Psoas muscle (tissue), 8 donors: Measurements from ENCODE around the gene FGF11. TPM values are rescaled to one million over a fixed set of nuclear protein-coding genes. Genes with fewer than 3 reads are reported as not detected.

Source experiments
- ATAC-seq, 4 donors: fragments of 200-7000 bp; cut with Tn5 transposase; one replicate each; pipeline ENCODE4 v1.9.1; 2020; ENCODE audit warnings: moderate library complexity in 3 of 4, mild to moderate bottlenecking in 2 of 4
- DNase-seq, 2 donors: peaks; one replicate each; pipeline ENCODE4 v3.0.0-alpha.2; 2020
- H3K27ac ChIP-seq: fragments of 200-600 bp; one replicate; pipeline ENCODE4 v1.8.0; 2022
- H3K27me3 ChIP-seq, 3 donors: fragments of 200-600 bp in 1 of 3; one replicate each; pipeline versions ENCODE4 v1.6.1 to v1.8.0; 2013 to 2022; ENCODE audit warnings: low read length in 2 of 3, mild to moderate bottlenecking in 2 of 3, moderate library complexity in 1 of 3; ENCODE audit not compliant: insufficient read depth in 3 of 3
- H3K36me3 ChIP-seq, 2 donors: fragments of 200-600 bp in 1 of 2; one replicate each; pipeline versions ENCODE4 v1.6.1 to v1.8.0; 2013 to 2022; ENCODE audit warnings: low read depth in 1 of 2, mild to moderate bottlenecking in 1 of 2, moderate library complexity in 1 of 2; ENCODE audit not compliant: insufficient read depth in 1 of 2
- H3K4me1 ChIP-seq: fragments of 200-600 bp; one replicate; pipeline ENCODE4 v1.8.0; 2022
- H3K4me3 ChIP-seq: fragments of 200-600 bp; one replicate; pipeline ENCODE4 v1.8.0; 2022; ENCODE audit warnings: mild to moderate bottlenecking
- H3K9me3 ChIP-seq: fragments of 200-600 bp; one replicate; pipeline ENCODE4 v1.8.0; 2022
- WGBS, 3 donors: extraction: QIAGEN DNeasy Blood & Tissue Kit; methylation state at CpG; one replicate each; pipeline versions ENCODE4 v1.1.6 to v1.1.7; 2013; 5-methylcytosine and 5-hydroxymethylcytosine counted together
- intact Hi-C, 2 donors: fragments of 100-400 bp; cut with DNase I; formaldehyde crosslinking; loops; one replicate each; pipeline versions ENCODE4 v1.11.0 to v1.14.2; 2022
- polyA plus RNA-seq, 3 donors: library from polyadenylated mRNA; stranded (reverse); fragments of 200-250 nt; gene quantifications; one replicate each; pipeline ENCODE4 v1.2.3, GENCODE V29; 2013
- total RNA-seq, 4 donors: library from RNA; stranded (reverse); fragmentation: NEBNext Ultra II Directional in 2 of 4; extraction: Animal tissue kit (Norgen Biotek cat#: 25700) in 2 of 4; gene quantifications; one replicate each; pipeline versions ENCODE4 v1.2.1 to v1.2.4, GENCODE V29; 2021 to 2023
- TF ChIP-seq, protein P1 (sequence below): fragments of 200-600 bp; IDR thresholded peaks from one replicate; pipeline ENCODE4 v1.8.0; 2022; ENCODE audit warnings: antibody characterized with exemption
- donor health status: healthy with polysubstance abuse.
- donor health status: DM: no; HTN: no; CAD: no; lungs with moderate emphysema.
- donor health status: Bipolar disorder and iron deficiency.
- donor health status: healthy.
- donor health status: DM: yes; HTN: yes; CAD: no.
- donor health status: DM: no; HTN: no; CAD: no.
- donor health status: DM: no; HTN: no; CAD: no.
- donor health status: DM: yes; HTN: yes; CAD: no.

FGF11 gene
- total and polyA plus RNA-seq, 7 donors: 2.0 to 21.1 (median 4.4) TPM

GRCh38 chr17:7404737-7405349 lies 34.5 kb upstream of the FGF11 start:
- WGBS, 3 donors: 0 to 1% (median 0%) methylated on average over 40 to 63 of the region's 65 CpGs
- TF ChIP-seq, protein P1, sequence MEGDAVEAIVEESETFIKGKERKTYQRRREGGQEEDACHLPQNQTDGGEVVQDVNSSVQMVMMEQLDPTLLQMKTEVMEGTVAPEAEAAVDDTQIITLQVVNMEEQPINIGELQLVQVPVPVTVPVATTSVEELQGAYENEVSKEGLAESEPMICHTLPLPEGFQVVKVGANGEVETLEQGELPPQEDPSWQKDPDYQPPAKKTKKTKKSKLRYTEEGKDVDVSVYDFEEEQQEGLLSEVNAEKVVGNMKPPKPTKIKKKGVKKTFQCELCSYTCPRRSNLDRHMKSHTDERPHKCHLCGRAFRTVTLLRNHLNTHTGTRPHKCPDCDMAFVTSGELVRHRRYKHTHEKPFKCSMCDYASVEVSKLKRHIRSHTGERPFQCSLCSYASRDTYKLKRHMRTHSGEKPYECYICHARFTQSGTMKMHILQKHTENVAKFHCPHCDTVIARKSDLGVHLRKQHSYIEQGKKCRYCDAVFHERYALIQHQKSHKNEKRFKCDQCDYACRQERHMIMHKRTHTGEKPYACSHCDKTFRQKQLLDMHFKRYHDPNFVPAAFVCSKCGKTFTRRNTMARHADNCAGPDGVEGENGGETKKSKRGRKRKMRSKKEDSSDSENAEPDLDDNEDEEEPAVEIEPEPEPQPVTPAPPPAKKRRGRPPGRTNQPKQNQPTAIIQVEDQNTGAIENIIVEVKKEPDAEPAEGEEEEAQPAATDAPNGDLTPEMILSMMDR: no peak
- Histone ChIP-seq H3K4me3 (peak overlapping the region; percentile 73), H3K27me3 (no peaks in the 10 kb centered on the region), H3K9me3 (no peaks in the 10 kb centered on the region), H3K4me1 (peaks cover 9% of the 10 kb centered on the region), H3K36me3 (peaks cover 0 to 4% of the 10 kb centered on the region in 2 donors), H3K27ac (peak overlapping the region; percentile 75)
- ATAC-seq (peak; percentile 49 to 72 (median 55)), DNase-seq (peak; percentile 70 to 84)
- intact Hi-C loops: loop anchor here (1.0 to 2.0 kb wide), 2 partner anchors 30 to 79 kb away; partner anchors contain the start of genes POLR2A (in 1 of the 2) and TMEM102 (in 1 of the 2)

DNA sequence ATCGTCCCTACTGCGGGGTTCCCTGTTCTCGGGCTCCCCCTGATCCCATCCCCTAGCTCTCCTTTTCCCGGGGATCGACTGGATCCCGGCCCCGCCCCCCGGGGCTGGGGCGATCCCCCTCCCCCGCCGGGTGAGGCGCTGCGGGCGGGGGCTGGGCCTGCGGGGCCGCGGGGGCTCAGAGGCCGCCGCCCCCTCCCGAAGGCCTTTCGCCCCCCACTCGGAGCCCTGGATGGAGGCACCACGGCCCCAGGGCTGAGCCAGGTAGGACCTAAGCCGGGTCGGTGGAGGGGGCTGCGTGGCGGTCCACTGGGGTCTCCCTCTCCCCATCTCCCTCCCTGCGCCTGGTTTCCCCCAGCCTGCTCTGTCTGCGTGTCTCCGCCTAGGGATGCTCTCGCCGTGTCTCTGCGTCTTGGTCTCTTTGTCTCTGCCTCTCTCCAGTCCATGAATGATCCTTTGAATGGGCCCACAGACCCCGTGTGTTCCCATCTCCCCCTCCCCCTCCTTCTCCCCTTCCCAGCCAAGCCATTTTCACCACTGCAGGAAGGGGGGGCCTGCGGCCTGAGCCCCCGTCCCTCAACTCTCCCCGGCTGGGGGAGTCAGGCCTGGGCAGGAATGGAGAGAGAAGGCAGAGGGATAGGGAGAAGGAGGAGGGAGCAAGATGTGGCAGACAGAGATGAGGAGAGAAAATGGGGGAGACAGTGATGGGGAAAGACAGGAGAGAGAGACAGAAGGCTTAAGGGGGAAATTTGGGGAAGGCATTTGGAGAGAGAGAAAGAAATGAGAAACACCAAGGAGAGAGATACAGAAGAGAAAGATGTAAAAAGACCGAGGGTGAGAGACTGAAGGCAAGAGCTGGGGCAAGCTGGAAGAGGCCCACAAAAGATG lies 33.7 kb upstream of the FGF11 start:
- DNase-seq (no peak), ATAC-seq (no peak)
- peaks cover 0 to 4% of the 10 kb centered on the region in 2 donors for H3K36me3 ChIP-seq
- TF ChIP-seq, protein P1: no peak
- H3K27ac ChIP-seq: peak overlapping the region; percentile 75
- H3K4me1 ChIP-seq: peaks cover 9% of the 10 kb centered on the region
- H3K27me3 ChIP-seq: no peaks in the 10 kb centered on the region
- intact Hi-C loops: loop anchor here in 1 of 2 donors (2.0 kb wide), 1 partner anchor 29 kb away; the partner anchor contains the start of gene TMEM102
- WGBS, 3 donors: 12 to 17% (median 16%) methylated on average over 32 to 38 of the region's 38 CpGs
- H3K9me3 ChIP-seq: no peaks in the 10 kb centered on the region
- H3K4me3 ChIP-seq: peak overlapping the region; percentile 73

DNA sequence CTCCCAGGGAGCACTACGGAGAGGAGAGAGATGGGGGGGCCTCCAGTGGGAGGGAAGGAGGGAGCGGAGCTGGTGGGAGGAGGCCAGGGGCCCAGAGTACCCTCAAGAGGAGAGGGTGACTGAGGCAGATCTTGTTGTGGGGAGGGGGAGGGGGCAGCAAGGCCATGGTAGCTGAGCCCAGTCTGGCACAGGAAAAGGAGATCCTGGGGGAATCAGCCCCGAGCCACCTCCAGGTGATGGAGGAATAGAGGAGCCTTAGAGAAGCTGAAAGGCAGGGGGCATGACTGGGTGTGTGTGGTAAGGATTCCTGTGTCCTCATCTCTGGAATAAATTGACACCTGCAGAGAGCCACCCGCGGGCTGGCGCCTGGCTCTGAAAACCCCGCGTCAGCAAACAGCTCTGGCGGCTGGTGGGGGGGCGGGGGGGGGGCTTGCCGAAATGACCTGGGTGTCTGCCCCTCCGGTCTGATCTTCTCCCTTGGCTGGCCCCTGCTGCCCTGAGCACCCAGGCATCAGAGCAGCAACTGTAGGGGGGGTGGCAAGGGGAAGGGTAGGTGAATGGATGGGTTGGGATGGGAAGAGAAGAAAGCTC lies 33.0 kb upstream of the FGF11 start:
- intact Hi-C loops: no loop called here
- no peak for DNase-seq
- WGBS, 3 donors: 54 to 58% (median 58%) methylated on average over 12 of the region's 12 CpGs
- no peaks in the 10 kb centered on the region for H3K9me3 ChIP-seq
- no peak overlapping the region for H3K27ac ChIP-seq
- ATAC-seq: no peak
- H3K36me3 ChIP-seq: peaks cover 0 to 4% of the 10 kb centered on the region in 2 donors
- H3K4me1 ChIP-seq: peaks cover 9% of the 10 kb centered on the region
- TF ChIP-seq, protein P1: no peak
- H3K27me3 ChIP-seq: no peaks in the 10 kb centered on the region
- H3K4me3 ChIP-seq: peak overlapping the region; percentile 73

DNA sequence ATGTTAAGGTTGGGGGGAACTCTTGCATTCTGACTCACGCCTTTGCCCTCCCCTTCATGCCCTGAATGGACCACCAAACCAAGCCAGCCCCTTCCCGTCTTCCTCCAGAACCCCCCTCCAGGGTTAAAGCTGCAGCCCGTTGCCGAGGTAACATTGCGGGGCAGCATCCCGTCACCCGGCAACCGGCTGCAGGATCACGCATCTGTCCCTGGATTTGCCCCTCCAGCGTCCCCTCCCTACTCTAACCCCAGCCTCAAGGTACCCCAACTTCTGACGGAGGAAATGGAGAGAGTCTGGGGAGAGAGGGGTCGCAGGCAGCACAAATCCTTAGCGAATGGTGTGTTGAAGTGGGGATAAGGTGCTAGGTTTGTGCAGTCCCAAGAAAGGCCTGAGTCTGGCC lies 32.2 kb upstream of the FGF11 start:
- TF ChIP-seq, protein P1: no peak
- H3K27ac ChIP-seq: no peak overlapping the region
- peaks cover 0 to 3% of the 10 kb centered on the region in 2 donors for H3K36me3 ChIP-seq
- peaks cover 9% of the 10 kb centered on the region for H3K4me1 ChIP-seq
- 77 to 86% (median 85%) methylated on average over 13 of the region's 13 CpGs for WGBS, 3 donors
- H3K9me3 ChIP-seq: no peaks in the 10 kb centered on the region
- ATAC-seq (no peak), DNase-seq (no peak)
- no peaks in the 10 kb centered on the region for H3K27me3 ChIP-seq
- intact Hi-C loops: no loop called here
- no peak overlapping the region for H3K4me3 ChIP-seq
